T1000 (cell line): ENCODE data around the gene PLA2G4D.

ENCODE experiments used
- DNase-seq: peaks from one replicate; lab custom pipeline; 2025; ENCODE audit warnings: mixed read lengths; lab: John Stamatoyannopoulos, UW

PLA2G4D gene

DNA sequence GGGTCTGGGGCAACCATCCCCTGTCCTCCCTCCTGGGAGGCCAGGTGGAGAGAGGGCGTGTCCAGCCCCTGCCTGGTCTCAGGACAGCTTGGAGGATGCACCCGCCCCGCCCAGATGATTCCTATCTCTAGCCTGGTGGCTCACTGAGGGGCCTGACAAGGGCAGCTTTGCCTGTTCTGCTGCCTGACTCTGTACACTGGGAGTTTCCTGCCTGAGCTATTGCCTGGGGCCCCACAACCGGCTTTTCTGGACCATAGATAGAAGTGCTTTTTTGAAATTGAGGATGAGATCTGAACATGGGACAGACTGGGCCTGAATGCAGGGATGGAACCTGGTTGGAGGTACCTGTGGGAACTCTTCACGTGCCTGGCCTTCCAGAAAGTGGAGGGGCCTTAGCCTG lies 72.8 kb downstream of the PLA2G4D start:
- DNase-seq, result no peak

DNA sequence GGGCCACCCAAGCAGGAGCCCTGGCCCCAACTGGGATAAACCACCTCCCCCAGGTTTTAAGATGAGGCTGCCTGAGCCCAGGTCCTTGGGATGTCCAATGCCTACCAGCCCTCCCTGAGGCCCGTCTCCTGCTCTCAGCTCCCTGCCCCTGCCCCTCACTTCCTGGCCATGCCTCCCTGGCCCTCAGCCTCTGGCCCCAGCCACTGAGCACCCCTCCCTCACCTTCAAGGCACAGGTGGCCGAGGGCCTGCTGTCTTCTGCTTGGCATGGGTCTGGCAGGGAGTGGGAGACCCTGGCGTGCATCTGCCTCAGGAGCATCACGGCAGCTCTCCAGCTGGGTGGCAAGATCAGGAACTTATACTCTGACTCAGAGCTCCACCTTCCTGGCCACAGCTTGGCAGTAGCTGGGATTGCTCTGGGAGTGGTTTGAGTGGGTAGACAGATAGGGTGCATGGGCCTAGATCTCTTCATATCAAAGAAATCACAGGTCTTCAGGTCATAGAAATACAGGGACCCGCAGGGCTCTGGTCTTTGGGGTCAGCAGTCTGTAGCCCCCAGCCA lies 73.6 kb downstream of the PLA2G4D start, which contains the start of gene PLA2G4E:
Gene PLA2G4E, minus strand, starts transcription at position 330 of the 561 bp plus-strand sequence. Its CDS starts 12 bp downstream, at position 318.
- no peak for DNase-seq

DNA sequence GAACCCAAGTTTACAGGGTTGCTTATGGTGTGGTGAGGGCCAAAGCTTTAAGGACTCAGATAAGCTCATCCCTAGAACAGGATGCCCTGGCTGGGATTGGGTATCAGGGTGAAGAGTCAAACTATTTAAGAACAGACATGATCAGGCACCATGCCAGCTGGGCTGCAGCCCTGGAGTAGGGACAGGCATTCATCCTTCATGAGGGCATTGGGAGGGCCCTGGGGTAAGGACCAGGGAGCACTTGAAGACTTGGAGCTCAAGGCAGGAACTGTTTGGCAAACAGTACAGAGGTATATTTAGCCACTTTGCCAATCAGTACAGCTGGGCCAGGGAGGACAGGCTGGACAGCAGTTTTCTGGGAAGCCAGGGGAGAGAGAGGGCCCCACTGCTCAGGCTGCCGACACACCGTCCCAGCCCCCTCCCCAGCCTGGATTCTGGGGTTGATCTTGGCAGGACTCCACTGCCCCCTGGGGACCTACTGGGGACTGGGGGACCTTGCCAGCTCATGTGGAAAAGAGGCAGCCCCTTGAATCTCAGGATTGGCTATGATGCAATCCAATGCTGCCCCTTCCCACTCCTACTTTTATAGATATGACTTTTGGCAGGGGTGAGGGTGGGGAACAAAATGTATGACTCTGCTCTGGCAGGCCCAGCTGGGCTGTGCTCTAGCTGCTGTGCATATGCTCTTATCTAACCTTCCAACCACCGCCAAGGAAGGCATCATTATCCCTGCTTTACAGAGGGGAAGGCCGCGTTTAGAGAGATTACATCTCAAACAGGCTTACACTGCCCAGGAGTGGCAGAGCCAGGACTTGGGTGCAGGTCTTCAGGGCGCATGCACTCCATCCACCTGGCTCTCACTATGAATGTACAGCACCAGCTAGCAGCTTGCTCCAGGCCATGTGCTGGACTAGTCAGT lies 75.8 kb downstream of the PLA2G4D start:
- DNase-seq, result no peak
